ENCODE measurements around the gene ZNF17.
A peak's percentile ranks its signal among the peaks of the same experiment; 100 is the strongest.
"Not testable (repeated sequence)": the region's sequence is repeated elsewhere in the genome, so short reads cannot be mapped to it uniquely, and the experiment has no call there.

The ZNF17 gene

GRCh38 chr19:57410877-57411671, at the start of gene ZNF17:
Gene ZNF17 (plus strand): TSS chr19:57411161. CDS start chr19:57413616, 2,455 bp downstream.
- DNase-seq = peak; percentile 82

GRCh38 chr19:57362419-57362818, 48.5 kb upstream of the ZNF17 start:
- no peak for DNase-seq

GRCh38 chr19:57362997-57363687, 47.8 kb upstream of the ZNF17 start, which contains the start of the genes TRAPPC2B and ZNF547:
Gene TRAPPC2B (plus strand): TSS chr19:57363551. CDS start chr19:57364834, 1,283 bp downstream.
Gene ZNF547 (plus strand): TSS chr19:57363551. CDS start chr19:57368556, 5,005 bp downstream.
- DNase-seq = peak; percentile 94

- no peak for DNase-seq
These were observed 47.2 kb upstream of the ZNF17 start for GRCh38 chr19:57363688-57364181.

GRCh38 chr19:57366776-57367175, 44.2 kb upstream of the ZNF17 start:
- no peak for DNase-seq

GRCh38 chr19:57374179-57374578, 36.8 kb upstream of the ZNF17 start:
- DNase-seq = no peak

GRCh38 chr19:57374647-57375046, 36.3 kb upstream of the ZNF17 start:
- DNase-seq = not testable (repeated sequence)

GRCh38 chr19:57376151-57376550, 34.8 kb upstream of the ZNF17 start:
- DNase-seq = no peak

- DNase-seq = no peak
These were observed 33.3 kb upstream of the ZNF17 start for GRCh38 chr19:57377498-57378146.

- DNase-seq = no peak
These were observed 30.0 kb upstream of the ZNF17 start for GRCh38 chr19:57380923-57381322.

GRCh38 chr19:57382806-57383488, 28.0 kb upstream of the ZNF17 start:
- DNase-seq = no peak

GRCh38 chr19:57389194-57389729, 21.7 kb upstream of the ZNF17 start:
- DNase-seq = no peak

- peak; percentile 87 for DNase-seq
These were observed 21.0 kb upstream of the ZNF17 start, which contains the start of gene ZNF548 for GRCh38 chr19:57389730-57390598. Gene ZNF548 (plus strand): TSS chr19:57389854. CDS start chr19:57390100, 246 bp downstream.

- DNase-seq = no peak
These were observed 15.3 kb upstream of the ZNF17 start for GRCh38 chr19:57395710-57396109.

GRCh38 chr19:57398868-57399267, 12.1 kb upstream of the ZNF17 start:
- no peak for DNase-seq

GRCh38 chr19:57403737-57404563, 7.0 kb upstream of the ZNF17 start:
- DNase-seq = no peak

GRCh38 chr19:57406516-57407123, 4.3 kb upstream of the ZNF17 start:
- DNase-seq = no peak

- DNase-seq = no peak
These were observed 8.5 kb downstream of the ZNF17 start for GRCh38 chr19:57419439-57419838.

- DNase-seq = no peak
These were observed 10.1 kb downstream of the ZNF17 start for GRCh38 chr19:57421037-57421436.

Measured in NCI-H510A treated with DMSO at 0.1 percent for 48 hours (cell line).